ENCODE measurements around the gene HS3ST1. TPM values are rescaled to one million over a fixed set of nuclear protein-coding genes. Genes with fewer than 3 reads are reported as not detected.

HS3ST1 gene
- total RNA-seq = 1 to 10 TPM; 2.8 to 8.4 TPM

DNA sequence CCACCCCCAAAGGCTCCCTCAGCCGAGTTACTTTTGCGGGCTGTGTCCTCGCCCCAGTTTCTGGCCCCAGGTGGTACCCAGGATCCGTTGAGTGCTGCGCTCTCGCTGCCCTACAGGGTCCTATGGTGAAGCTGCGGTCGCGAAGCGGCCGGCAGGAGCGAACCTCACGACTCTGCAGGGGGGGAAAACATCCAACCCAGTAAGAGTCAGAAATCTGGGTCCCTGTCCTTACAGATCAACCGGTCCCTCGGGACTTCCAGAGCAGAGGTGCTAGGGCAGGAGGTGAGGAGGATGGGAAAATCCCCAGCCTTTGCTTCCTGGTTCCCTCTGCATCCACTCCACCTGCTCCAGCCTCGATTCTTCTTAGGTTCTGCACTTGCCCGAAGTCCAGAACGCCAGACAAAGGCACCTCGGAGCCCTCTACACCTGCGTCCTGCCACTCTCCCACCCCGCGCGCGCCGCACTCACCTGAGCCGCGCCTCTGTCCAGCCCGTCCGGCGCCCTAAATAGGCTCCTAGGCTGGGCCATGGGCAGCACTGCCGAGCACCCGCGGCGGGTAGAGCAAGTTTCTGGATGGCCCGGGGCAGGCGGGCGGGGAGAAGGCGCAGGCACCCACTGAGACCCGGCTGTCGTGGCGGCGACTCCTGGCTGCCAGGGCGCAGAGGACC lies at the start of gene HS3ST1:
Gene HS3ST1, minus strand, starts transcription at position 664 of the 668 bp plus-strand sequence. CDS start 28,889 bp downstream, outside the sequence.
- DNase-seq (ENCODE audit: low spot score) = no peak
- Histone ChIP-seq H3K4me1 (peaks cover 0 to 22% of the 10 kb centered on the region in 2 donors), H3K36me3 (no peaks in the 10 kb centered on the region), H3K9me3 (no peaks in the 10 kb centered on the region), H3K27me3 (no peaks in the 10 kb centered on the region), H3K27ac (peak within 1 kb of the TSS; percentile 16 to 78), H3K4me3 (peak within 1 kb of the TSS; percentile 49 to 76)
- TF ChIP-seq, protein P1, sequence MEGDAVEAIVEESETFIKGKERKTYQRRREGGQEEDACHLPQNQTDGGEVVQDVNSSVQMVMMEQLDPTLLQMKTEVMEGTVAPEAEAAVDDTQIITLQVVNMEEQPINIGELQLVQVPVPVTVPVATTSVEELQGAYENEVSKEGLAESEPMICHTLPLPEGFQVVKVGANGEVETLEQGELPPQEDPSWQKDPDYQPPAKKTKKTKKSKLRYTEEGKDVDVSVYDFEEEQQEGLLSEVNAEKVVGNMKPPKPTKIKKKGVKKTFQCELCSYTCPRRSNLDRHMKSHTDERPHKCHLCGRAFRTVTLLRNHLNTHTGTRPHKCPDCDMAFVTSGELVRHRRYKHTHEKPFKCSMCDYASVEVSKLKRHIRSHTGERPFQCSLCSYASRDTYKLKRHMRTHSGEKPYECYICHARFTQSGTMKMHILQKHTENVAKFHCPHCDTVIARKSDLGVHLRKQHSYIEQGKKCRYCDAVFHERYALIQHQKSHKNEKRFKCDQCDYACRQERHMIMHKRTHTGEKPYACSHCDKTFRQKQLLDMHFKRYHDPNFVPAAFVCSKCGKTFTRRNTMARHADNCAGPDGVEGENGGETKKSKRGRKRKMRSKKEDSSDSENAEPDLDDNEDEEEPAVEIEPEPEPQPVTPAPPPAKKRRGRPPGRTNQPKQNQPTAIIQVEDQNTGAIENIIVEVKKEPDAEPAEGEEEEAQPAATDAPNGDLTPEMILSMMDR (IDR thresholded peaks at IDR 0.05) = no peak

DNA sequence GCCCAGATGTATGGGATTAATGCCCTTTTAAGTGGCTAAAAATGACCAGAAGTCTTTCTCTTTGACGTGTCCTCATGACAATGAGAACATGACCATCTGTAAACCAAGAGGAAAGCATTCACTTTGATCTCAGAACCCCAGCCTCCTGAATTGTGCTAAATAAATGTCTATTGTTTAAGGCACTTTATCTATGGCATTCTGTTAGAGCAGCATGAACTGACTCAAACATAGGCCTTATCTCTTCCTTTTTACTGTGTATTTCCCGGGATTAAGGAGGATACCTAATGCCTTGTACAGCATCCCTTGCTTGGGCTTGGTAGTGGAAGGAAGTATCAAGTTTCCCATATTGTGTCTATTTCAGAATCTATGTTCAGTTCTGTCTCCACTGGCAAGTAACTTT lies 47.2 kb upstream of the HS3ST1 start:
- H3K27me3 ChIP-seq = no peaks in the 10 kb centered on the region
- TF ChIP-seq, protein P1 (IDR thresholded peaks at IDR 0.05) = no peak
- no peaks in the 10 kb centered on the region for H3K36me3 ChIP-seq
- H3K4me3 ChIP-seq = no peak overlapping the region
- peaks cover 0 to 4% of the 10 kb centered on the region in 2 donors for H3K9me3 ChIP-seq
- DNase-seq (ENCODE audit: low spot score) = no peak
- H3K27ac ChIP-seq = no peak overlapping the region
- no peaks in the 10 kb centered on the region for H3K4me1 ChIP-seq

GRCh38 chr4:11474146-11474545 lies 45.5 kb upstream of the HS3ST1 start:
- Histone ChIP-seq H3K27me3 (no peaks in the 10 kb centered on the region), H3K36me3 (no peaks in the 10 kb centered on the region), H3K4me1 (no peaks in the 10 kb centered on the region), H3K27ac (no peak overlapping the region), H3K9me3 (no peaks in the 10 kb centered on the region), H3K4me3 (no peak overlapping the region)
- DNase-seq (ENCODE audit: low spot score) = no peak
- TF ChIP-seq, protein P1 (IDR thresholded peaks at IDR 0.05) = no peak

DNA sequence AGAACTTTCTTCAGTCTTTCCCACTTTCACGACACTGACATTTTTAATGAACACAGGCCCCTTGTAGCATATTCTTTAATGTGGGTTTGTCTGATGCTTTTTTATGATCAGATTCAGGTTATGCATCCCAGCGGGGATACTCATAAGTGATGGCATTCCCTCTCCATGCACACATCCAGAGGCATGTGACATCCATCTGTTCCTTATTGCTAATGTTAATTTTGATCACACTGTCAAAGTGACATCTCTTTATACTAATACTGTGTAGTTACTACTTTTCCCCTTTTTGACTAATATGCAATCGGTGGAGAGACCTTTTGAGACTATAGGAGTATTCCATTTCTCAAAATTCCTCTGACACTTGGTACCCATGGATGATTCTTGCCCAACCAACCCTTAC lies 43.8 kb upstream of the HS3ST1 start:
- Histone ChIP-seq H3K4me3 (no peak overlapping the region), H3K9me3 (no peaks in the 10 kb centered on the region), H3K27ac (no peak overlapping the region), H3K27me3 (no peaks in the 10 kb centered on the region), H3K36me3 (no peaks in the 10 kb centered on the region), H3K4me1 (no peaks in the 10 kb centered on the region)
- no peak for DNase-seq (ENCODE audit: low spot score)
- TF ChIP-seq, protein P1 (IDR thresholded peaks at IDR 0.05) = no peak

GRCh38 chr4:11471618-11472017 lies 42.9 kb upstream of the HS3ST1 start:
- Histone ChIP-seq H3K27ac (no peak overlapping the region), H3K36me3 (no peaks in the 10 kb centered on the region), H3K9me3 (no peaks in the 10 kb centered on the region), H3K4me1 (no peaks in the 10 kb centered on the region), H3K27me3 (no peaks in the 10 kb centered on the region), H3K4me3 (no peak overlapping the region)
- TF ChIP-seq, protein P1 (IDR thresholded peaks at IDR 0.05) = no peak
- no peak for DNase-seq (ENCODE audit: low spot score)

- Histone ChIP-seq H3K36me3 (no peaks in the 10 kb centered on the region), H3K27me3 (no peaks in the 10 kb centered on the region), H3K9me3 (no peaks in the 10 kb centered on the region), H3K4me1 (no peaks in the 10 kb centered on the region), H3K27ac (no peak overlapping the region), H3K4me3 (no peak overlapping the region)
- TF ChIP-seq, protein P1 (IDR thresholded peaks at IDR 0.05) = no peak
- no peak for DNase-seq (ENCODE audit: low spot score)
These were observed 42.4 kb upstream of the HS3ST1 start for GRCh38 chr4:11471046-11471441.

All from right atrium auricular region (tissue), 2 donors.